HepG2 (cell line): Measurements from ENCODE around the gene LSM14B. TPM values are rescaled to one million over a fixed set of nuclear protein-coding genes. Genes with fewer than 3 reads are reported as not detected.
A peak's percentile ranks its signal among the peaks of the same experiment; 100 is the strongest.

Experiments
- CC2D1A ChIP-seq: sonication (generic); formaldehyde crosslinking; IDR thresholded peaks from 2 replicates; pipeline ENCODE4 v1.8.1; 2023; ENCODE audit warnings: mild to moderate bottlenecking, missing genetic modification reagents
- ELF3 ChIP-seq: IDR thresholded peaks from 2 replicates; pipeline ENCODE4 v1.6.1; 2016; ENCODE audit warnings: missing genetic modification reagents, missing compliant biosample characterization
- KDM6A ChIP-seq: IDR thresholded peaks from 2 replicates; pipeline ENCODE4 v1.6.1; 2016; ENCODE audit warnings: low read depth
- KLF13 ChIP-seq: sonication (generic); formaldehyde crosslinking; IDR thresholded peaks from 2 replicates; pipeline ENCODE4 v1.4.0; 2020; ENCODE audit warnings: mild to moderate bottlenecking, missing genetic modification reagents
- NBN ChIP-seq: fragments of 450-650 bp; conservative IDR thresholded peaks from 2 replicates; pipeline ENCODE4 v1.6.1; 2017
- TBX3 ChIP-seq: fragments of 450-650 bp; IDR thresholded peaks from 2 replicates; pipeline ENCODE4 v1.6.1; 2017; ENCODE audit warnings: antibody characterized with exemption, mild to moderate bottlenecking, inconsistent platforms, borderline replicate concordance
- ZBTB1 ChIP-seq: sonication (generic); formaldehyde crosslinking; IDR thresholded peaks from 2 replicates; pipeline ENCODE4 v1.4.0; 2020; ENCODE audit warnings: missing genetic modification reagents, borderline replicate concordance
- ZBTB20 ChIP-seq: sonication (generic); formaldehyde crosslinking; IDR thresholded peaks from 2 replicates; pipeline ENCODE4 v1.8.1; 2023; ENCODE audit warnings: missing genetic modification reagents, low read depth, mild to moderate bottlenecking, borderline replicate concordance
- ZFP1 ChIP-seq: IDR thresholded peaks from 2 replicates; pipeline ENCODE4 v1.6.1; 2016
- ZNF138 ChIP-seq: sonication (generic); formaldehyde crosslinking; IDR thresholded peaks from 2 replicates; pipeline ENCODE4 v1.5.0; 2020; ENCODE audit warnings: mild to moderate bottlenecking, low read depth, missing genetic modification reagents
- ZNF501 ChIP-seq: sonication (generic); formaldehyde crosslinking; IDR thresholded peaks from 2 replicates; pipeline ENCODE4 v1.5.1; 2020; ENCODE audit warnings: mild to moderate bottlenecking, moderate library complexity, missing genetic modification reagents
- ZNF589 ChIP-seq: sonication (generic); formaldehyde crosslinking; conservative IDR thresholded peaks from 2 replicates; pipeline ENCODE4 v1.8.0; 2022; ENCODE audit warnings: mild to moderate bottlenecking, moderate library complexity, missing genetic modification reagents
- ZNF670 ChIP-seq: sonication (generic); formaldehyde crosslinking; IDR thresholded peaks from 2 replicates; pipeline ENCODE4 v1.8.0; 2022; ENCODE audit warnings: mild to moderate bottlenecking, missing genetic modification reagents, borderline replicate concordance
- ZNF782 ChIP-seq: sonication (generic); formaldehyde crosslinking; IDR thresholded peaks from 2 replicates; pipeline ENCODE4 v1.4.0; 2020; ENCODE audit warnings: missing genetic modification reagents, mild to moderate bottlenecking, borderline replicate concordance
- polyA plus RNA-seq, 8 experiments: library from polyadenylated mRNA; depleted of rRNA in 3 of 8; stranded (reverse) in 7 of 8; unstranded in 1 of 8; fragments of >200 nt; fragmentation: Illumina TruSeq in 4 of 8; extraction: Trizol in 4 of 8; gene quantifications; 2 replicates each; pipeline versions ENCODE4 v1.2.1 to v1.2.3, GENCODE V29; 2011 to 2016; ENCODE audit warnings: low read depth in 4 of 8, missing spikeins in 1 of 8, mixed read lengths in 1 of 8; ENCODE audit not compliant: insufficient read depth in 1 of 8
- total RNA-seq, 5 experiments: library from RNA; depleted of rRNA; stranded (reverse); fragments of >200 nt; fragmentation: Illumina TruSeq; extraction: Trizol; gene quantifications; 2 replicates each; pipeline ENCODE4 v1.2.3, GENCODE V29; 2016; ENCODE audit warnings: low read depth in 1 of 5
- TF ChIP-seq, protein P1 (sequence below): sonication (generic); formaldehyde crosslinking; conservative IDR thresholded peaks from 2 replicates; pipeline ENCODE4 v1.4.0; 2020; ENCODE audit warnings: missing genetic modification reagents
- TF ChIP-seq, protein P2 (sequence below): sonication (generic); formaldehyde crosslinking; IDR thresholded peaks from 2 replicates; pipeline ENCODE4 v1.5.0; 2020; ENCODE audit warnings: mild to moderate bottlenecking, missing genetic modification reagents
- TF ChIP-seq, protein P3 (sequence below): IDR thresholded peaks from 2 replicates; pipeline ENCODE4 v1.6.1; 2016
- TF ChIP-seq, protein P4 (sequence below): sonication (generic); formaldehyde crosslinking; IDR thresholded peaks from 2 replicates; pipeline ENCODE4 v1.8.1; 2022; ENCODE audit warnings: mild to moderate bottlenecking, missing genetic modification reagents
- TF ChIP-seq, protein P5 (sequence below): sonication (generic); formaldehyde crosslinking; IDR thresholded peaks from 2 replicates; pipeline ENCODE4 v1.4.0; 2020; ENCODE audit warnings: mild to moderate bottlenecking, missing genetic modification reagents
- TF ChIP-seq, protein P6 (sequence below): sonication (generic); formaldehyde crosslinking; IDR thresholded peaks from 2 replicates; pipeline ENCODE4 v1.4.0; 2020; ENCODE audit warnings: mild to moderate bottlenecking, low read depth, missing genetic modification reagents
- TF ChIP-seq, protein P7 (sequence below): IDR thresholded peaks from 2 replicates; pipeline ENCODE4 v1.6.1; 2012; ENCODE audit warnings: low read length, improper control_type of control experiment

Gene LSM14B
- total and polyA plus RNA-seq, 2 of the 13 experiments (the other 11 are each of a cell fraction or from before 2014, with no cell fraction given) = 43.3 to 79.2 TPM

DNA sequence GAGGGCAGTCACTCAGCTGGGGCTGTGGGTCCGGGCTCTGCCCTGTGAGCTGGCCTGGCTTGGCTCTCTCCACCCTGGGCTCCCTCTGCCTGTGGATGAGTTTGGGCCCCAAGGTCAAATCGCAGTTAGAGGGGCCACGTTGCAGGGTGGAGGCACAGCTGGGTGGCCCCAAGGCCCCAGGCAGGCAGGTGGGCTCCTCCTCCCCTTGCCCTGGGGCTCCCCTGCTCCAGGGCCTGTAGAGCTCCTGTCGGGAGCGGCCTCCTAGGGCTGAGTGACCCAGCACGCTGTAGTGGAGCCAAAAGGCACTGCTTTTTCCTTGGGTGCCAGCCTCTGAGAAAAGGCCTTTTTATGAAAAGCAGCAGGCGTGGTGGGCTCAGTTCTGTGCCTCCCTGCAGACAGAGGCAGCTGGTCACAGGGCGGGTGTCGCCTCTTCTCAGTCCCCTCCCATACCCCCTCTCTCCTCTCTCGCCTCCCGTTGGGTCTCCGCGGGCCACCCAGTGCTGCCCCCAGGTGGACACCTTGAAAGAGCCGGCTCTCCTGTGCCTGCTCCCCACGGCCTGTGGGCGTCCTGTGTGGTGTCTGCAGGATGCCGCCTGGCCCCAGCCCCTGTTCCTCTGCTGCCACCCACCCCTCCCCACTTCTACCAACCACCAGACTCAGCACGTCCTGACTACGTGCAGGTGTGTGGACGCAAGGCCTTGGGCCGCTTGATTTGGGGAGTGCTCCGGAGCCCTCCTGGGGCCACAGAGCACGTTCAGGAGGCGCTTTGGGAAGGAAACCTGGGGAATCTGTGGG lies 34.5 kb downstream of the LSM14B start (continued):
- TF ChIP-seq, protein P1, sequence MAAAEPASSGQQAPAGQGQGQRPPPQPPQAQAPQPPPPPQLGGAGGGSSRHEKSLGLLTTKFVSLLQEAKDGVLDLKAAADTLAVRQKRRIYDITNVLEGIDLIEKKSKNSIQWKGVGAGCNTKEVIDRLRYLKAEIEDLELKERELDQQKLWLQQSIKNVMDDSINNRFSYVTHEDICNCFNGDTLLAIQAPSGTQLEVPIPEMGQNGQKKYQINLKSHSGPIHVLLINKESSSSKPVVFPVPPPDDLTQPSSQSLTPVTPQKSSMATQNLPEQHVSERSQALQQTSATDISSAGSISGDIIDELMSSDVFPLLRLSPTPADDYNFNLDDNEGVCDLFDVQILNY (CRISPR knock-in tag) = no peak
- no peak for TF ChIP-seq TBX3
- TF ChIP-seq ZFP1 (CRISPR knock-in tag) = no peak
- no peak for TF ChIP-seq ZBTB1 (CRISPR knock-in tag)
- TF ChIP-seq ZBTB20 (CRISPR knock-in tag) = no peak
- no peak for TF ChIP-seq KDM6A
- TF ChIP-seq, protein P2, sequence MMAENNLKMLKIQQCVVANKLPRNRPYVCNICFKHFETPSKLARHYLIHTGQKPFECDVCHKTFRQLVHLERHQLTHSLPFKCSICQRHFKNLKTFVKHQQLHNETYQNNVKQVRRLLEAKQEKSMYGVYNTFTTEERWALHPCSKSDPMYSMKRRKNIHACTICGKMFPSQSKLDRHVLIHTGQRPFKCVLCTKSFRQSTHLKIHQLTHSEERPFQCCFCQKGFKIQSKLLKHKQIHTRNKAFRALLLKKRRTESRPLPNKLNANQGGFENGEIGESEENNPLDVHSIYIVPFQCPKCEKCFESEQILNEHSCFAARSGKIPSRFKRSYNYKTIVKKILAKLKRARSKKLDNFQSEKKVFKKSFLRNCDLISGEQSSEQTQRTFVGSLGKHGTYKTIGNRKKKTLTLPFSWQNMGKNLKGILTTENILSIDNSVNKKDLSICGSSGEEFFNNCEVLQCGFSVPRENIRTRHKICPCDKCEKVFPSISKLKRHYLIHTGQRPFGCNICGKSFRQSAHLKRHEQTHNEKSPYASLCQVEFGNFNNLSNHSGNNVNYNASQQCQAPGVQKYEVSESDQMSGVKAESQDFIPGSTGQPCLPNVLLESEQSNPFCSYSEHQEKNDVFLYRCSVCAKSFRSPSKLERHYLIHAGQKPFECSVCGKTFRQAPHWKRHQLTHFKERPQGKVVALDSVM (CRISPR knock-in tag) = no peak
- TF ChIP-seq, protein P3, sequence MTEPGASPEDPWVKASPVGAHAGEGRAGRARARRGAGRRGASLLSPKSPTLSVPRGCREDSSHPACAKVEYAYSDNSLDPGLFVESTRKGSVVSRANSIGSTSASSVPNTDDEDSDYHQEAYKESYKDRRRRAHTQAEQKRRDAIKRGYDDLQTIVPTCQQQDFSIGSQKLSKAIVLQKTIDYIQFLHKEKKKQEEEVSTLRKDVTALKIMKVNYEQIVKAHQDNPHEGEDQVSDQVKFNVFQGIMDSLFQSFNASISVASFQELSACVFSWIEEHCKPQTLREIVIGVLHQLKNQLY (CRISPR knock-in tag) = no peak
- TF ChIP-seq ELF3 = peak; percentile 35; the same call in 1 of the 2 replicates
- TF ChIP-seq ZNF782 (CRISPR knock-in tag) = no peak
- TF ChIP-seq, protein P4, sequence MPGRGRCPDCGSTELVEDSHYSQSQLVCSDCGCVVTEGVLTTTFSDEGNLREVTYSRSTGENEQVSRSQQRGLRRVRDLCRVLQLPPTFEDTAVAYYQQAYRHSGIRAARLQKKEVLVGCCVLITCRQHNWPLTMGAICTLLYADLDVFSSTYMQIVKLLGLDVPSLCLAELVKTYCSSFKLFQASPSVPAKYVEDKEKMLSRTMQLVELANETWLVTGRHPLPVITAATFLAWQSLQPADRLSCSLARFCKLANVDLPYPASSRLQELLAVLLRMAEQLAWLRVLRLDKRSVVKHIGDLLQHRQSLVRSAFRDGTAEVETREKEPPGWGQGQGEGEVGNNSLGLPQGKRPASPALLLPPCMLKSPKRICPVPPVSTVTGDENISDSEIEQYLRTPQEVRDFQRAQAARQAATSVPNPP (CRISPR knock-in tag) = no peak
- TF ChIP-seq, protein P5, sequence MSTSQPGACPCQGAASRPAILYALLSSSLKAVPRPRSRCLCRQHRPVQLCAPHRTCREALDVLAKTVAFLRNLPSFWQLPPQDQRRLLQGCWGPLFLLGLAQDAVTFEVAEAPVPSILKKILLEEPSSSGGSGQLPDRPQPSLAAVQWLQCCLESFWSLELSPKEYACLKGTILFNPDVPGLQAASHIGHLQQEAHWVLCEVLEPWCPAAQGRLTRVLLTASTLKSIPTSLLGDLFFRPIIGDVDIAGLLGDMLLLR = no peak
- no peak for TF ChIP-seq ZNF670 (CRISPR knock-in tag)
- no peak for TF ChIP-seq ZNF501
- no peak for TF ChIP-seq ZNF589 (CRISPR knock-in tag)
- no peak for TF ChIP-seq KLF13 (CRISPR knock-in tag)
- no peak for TF ChIP-seq CC2D1A
- TF ChIP-seq, protein P6, sequence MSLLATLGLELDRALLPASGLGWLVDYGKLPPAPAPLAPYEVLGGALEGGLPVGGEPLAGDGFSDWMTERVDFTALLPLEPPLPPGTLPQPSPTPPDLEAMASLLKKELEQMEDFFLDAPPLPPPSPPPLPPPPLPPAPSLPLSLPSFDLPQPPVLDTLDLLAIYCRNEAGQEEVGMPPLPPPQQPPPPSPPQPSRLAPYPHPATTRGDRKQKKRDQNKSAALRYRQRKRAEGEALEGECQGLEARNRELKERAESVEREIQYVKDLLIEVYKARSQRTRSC (CRISPR knock-in tag) = no peak
- no peak for TF ChIP-seq NBN
- TF ChIP-seq, protein P7, sequence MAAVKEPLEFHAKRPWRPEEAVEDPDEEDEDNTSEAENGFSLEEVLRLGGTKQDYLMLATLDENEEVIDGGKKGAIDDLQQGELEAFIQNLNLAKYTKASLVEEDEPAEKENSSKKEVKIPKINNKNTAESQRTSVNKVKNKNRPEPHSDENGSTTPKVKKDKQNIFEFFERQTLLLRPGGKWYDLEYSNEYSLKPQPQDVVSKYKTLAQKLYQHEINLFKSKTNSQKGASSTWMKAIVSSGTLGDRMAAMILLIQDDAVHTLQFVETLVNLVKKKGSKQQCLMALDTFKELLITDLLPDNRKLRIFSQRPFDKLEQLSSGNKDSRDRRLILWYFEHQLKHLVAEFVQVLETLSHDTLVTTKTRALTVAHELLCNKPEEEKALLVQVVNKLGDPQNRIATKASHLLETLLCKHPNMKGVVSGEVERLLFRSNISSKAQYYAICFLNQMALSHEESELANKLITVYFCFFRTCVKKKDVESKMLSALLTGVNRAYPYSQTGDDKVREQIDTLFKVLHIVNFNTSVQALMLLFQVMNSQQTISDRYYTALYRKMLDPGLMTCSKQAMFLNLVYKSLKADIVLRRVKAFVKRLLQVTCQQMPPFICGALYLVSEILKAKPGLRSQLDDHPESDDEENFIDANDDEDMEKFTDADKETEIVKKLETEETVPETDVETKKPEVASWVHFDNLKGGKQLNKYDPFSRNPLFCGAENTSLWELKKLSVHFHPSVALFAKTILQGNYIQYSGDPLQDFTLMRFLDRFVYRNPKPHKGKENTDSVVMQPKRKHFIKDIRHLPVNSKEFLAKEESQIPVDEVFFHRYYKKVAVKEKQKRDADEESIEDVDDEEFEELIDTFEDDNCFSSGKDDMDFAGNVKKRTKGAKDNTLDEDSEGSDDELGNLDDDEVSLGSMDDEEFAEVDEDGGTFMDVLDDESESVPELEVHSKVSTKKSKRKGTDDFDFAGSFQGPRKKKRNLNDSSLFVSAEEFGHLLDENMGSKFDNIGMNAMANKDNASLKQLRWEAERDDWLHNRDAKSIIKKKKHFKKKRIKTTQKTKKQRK = no peak
- no peak for TF ChIP-seq ZNF138 (CRISPR knock-in tag)
